ENCODE measurements around the gene PRM1. TPM values are rescaled to one million over a fixed set of nuclear protein-coding genes. Genes with fewer than 3 reads are reported as not detected.
A peak's percentile ranks its signal among the peaks of the same experiment; 100 is the strongest.

The PRM1 gene
- total RNA-seq, 1 donor from 2014 or later = not detected

DNA sequence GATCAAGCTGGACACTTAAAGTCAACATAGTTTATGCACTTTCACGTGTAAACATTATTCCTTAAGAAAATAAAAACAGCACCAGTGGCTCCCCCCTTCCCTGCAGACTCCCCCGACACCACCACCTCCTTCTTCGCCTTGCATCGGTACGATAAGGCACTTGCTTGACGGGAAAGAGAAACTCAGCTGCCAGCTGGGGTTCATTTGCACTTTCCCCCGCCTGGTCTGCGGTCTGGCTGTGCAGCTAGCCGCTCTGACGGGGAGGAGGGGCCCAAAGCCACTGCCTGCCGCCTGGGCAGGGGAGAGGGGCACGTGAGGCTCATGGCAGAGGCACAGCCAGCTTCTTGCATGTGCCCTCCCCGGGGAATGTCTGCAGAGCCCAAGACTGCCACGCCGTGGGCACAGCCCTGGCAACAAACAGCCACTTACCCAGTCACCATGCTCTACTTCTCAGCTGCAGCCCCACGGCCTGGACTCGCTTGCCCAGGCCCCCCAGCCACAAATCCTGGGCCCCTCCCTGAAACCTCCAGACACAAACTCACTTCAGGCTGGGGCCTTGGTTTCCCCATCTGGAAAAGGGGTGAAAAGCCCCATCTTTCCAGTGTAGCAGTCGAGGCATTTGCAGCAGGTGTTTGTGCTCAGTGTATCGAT lies 16.5 kb upstream of the PRM1 start:
- Mint-ChIP-seq H3K9me3 (ENCODE audit: unreplicated experiment) (peaks cover 2% of the 10 kb centered on the region), H3K27me3 (ENCODE audit: low read depth, unreplicated experiment) (peaks cover 5% of the 10 kb centered on the region), H3K4me1 (ENCODE audit: low read depth, unreplicated experiment) (peaks cover 24% of the 10 kb centered on the region), H3K27ac (ENCODE audit: unreplicated experiment) (peak overlapping the region; percentile 53), H3K36me3 (ENCODE audit: low read depth, unreplicated experiment) (no peaks in the 10 kb centered on the region), H3K4me3 (ENCODE audit: unreplicated experiment) (no peak overlapping the region)
- no peak overlapping the region for H3K27ac ChIP-seq (ENCODE audit: low read depth, low read length)
- FAIRE-seq = no peak
- H3K36me3 ChIP-seq (ENCODE audit: insufficient read depth, low read length) = no peaks in the 10 kb centered on the region
- no peaks in the 10 kb centered on the region for H4K20me1 ChIP-seq (ENCODE audit: insufficient read depth, low read length)
- H3K4me1 ChIP-seq (ENCODE audit: insufficient read depth, low read length) = peaks cover 15% of the 10 kb centered on the region
- TF ChIP-seq, protein P1, sequence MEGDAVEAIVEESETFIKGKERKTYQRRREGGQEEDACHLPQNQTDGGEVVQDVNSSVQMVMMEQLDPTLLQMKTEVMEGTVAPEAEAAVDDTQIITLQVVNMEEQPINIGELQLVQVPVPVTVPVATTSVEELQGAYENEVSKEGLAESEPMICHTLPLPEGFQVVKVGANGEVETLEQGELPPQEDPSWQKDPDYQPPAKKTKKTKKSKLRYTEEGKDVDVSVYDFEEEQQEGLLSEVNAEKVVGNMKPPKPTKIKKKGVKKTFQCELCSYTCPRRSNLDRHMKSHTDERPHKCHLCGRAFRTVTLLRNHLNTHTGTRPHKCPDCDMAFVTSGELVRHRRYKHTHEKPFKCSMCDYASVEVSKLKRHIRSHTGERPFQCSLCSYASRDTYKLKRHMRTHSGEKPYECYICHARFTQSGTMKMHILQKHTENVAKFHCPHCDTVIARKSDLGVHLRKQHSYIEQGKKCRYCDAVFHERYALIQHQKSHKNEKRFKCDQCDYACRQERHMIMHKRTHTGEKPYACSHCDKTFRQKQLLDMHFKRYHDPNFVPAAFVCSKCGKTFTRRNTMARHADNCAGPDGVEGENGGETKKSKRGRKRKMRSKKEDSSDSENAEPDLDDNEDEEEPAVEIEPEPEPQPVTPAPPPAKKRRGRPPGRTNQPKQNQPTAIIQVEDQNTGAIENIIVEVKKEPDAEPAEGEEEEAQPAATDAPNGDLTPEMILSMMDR (IDR thresholded peaks at IDR 0.05; ENCODE audit: insufficient read depth, low read depth, low read length) = no peak
- no peak for TF ChIP-seq EZH2 (IDR thresholded peaks at IDR 0.05; ENCODE audit: insufficient read depth, low read length)
- no peaks in the 10 kb centered on the region for H3K27me3 ChIP-seq (ENCODE audit: insufficient read depth, low read length)
- no peaks in the 10 kb centered on the region for H3K79me2 ChIP-seq (ENCODE audit: insufficient read depth, low read length)
- peak overlapping the region; percentile 46 for H2AFZ ChIP-seq (ENCODE audit: low read depth, low read length)
- H3K4me3 ChIP-seq (ENCODE audit: insufficient read depth, low read depth, low read length) = no peak overlapping the region
- peak overlapping the region; percentile 67 for H3K4me2 ChIP-seq (ENCODE audit: low read length)
- H3K9ac ChIP-seq (ENCODE audit: low read length) = no peak overlapping the region
- no peaks in the 10 kb centered on the region for H3K9me3 ChIP-seq (ENCODE audit: insufficient read depth, low read depth, low read length)
- peak; percentile 73 for DNase-seq (ENCODE audit: low read depth)

DNA sequence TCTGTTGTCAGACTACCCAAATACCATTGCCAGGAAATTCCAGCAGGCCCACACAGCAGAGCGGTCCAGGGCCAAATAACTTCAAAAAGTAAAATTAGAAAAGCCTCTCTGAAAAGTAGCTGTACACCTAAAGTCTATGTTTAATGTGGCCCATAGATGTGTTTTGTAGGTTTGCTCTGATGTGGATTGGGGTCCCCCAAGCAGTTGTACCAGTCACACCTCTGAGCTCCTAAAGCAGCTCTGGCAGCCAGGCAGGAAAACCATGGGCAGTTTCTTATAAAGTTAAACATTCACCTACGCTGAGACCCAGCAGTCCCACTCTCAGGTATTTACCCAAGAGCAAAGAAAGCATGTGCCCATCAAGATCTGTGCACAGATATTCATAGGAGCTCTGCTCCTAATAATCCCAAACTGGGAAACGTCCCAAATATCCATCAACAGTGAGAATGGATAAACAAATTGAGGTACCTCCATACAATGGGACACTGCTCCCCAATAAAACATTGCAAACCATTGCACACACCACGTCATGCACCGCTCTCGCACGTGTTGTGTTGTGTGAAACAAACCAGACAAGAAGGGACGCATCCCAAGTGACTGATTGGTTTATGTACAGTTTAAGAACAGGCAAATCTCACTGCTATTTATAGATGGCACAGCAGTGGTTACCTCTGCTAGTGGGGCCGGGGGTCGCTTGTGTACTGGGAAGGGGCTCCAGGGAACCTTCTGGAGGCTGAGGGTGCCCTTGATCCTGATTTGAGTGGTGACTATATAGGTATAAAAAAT lies 15.8 kb upstream of the PRM1 start:
- Histone ChIP-seq H3K79me2 (ENCODE audit: insufficient read depth, low read length) (no peaks in the 10 kb centered on the region), H3K9me3 (ENCODE audit: insufficient read depth, low read depth, low read length) (no peaks in the 10 kb centered on the region), H3K27me3 (ENCODE audit: insufficient read depth, low read length) (no peaks in the 10 kb centered on the region), H3K4me1 (ENCODE audit: insufficient read depth, low read length) (peaks cover 15% of the 10 kb centered on the region), H2AFZ (ENCODE audit: low read depth, low read length) (no peak overlapping the region), H3K9ac (ENCODE audit: low read length) (no peak overlapping the region), H3K36me3 (ENCODE audit: insufficient read depth, low read length) (no peaks in the 10 kb centered on the region), H3K27ac (ENCODE audit: low read depth, low read length) (no peak overlapping the region), H4K20me1 (ENCODE audit: insufficient read depth, low read length) (no peaks in the 10 kb centered on the region), H3K4me2 (ENCODE audit: low read length) (peak overlapping the region; percentile 67), H3K4me3 (ENCODE audit: insufficient read depth, low read depth, low read length) (no peak overlapping the region)
- Mint-ChIP-seq H3K36me3 (ENCODE audit: low read depth, unreplicated experiment) (no peaks in the 10 kb centered on the region), H3K27ac (ENCODE audit: unreplicated experiment) (peak overlapping the region; percentile 31), H3K27me3 (ENCODE audit: low read depth, unreplicated experiment) (peaks cover 7% of the 10 kb centered on the region), H3K9me3 (ENCODE audit: unreplicated experiment) (peaks cover 2% of the 10 kb centered on the region), H3K4me3 (ENCODE audit: unreplicated experiment) (no peak overlapping the region), H3K4me1 (ENCODE audit: low read depth, unreplicated experiment) (peaks cover 19% of the 10 kb centered on the region)
- peak; percentile 46 for DNase-seq (ENCODE audit: low read depth)
- no peak for FAIRE-seq
- TF ChIP-seq EZH2 (IDR thresholded peaks at IDR 0.05; ENCODE audit: insufficient read depth, low read length) = no peak
- TF ChIP-seq, protein P1 (IDR thresholded peaks at IDR 0.05; ENCODE audit: insufficient read depth, low read depth, low read length) = no peak

DNA sequence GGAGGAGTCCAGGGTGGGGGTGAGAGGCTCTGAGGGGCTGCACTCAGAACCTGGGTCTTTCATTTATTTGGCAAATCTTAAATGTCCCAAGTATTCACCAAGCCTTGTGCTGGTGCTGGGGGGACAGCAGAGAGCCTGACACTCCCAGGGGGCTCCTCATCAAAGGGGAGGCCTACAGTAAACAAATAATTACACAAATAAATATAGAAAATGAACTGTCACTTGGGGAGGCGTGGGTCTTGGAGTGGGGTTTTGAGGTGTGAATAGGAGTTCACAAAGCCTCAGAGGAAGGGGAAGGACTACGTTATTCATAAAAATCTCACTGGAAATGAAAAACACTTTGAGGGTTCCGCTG lies 15.2 kb upstream of the PRM1 start:
- peaks cover 16% of the 10 kb centered on the region for H3K4me1 Mint-ChIP-seq (ENCODE audit: low read depth, unreplicated experiment)
- DNase-seq (ENCODE audit: low read depth) (no peak), FAIRE-seq (no peak)
- Histone ChIP-seq H3K27me3 (ENCODE audit: insufficient read depth, low read length) (no peaks in the 10 kb centered on the region), H3K4me1 (ENCODE audit: insufficient read depth, low read length) (peaks cover 15% of the 10 kb centered on the region), H3K4me3 (ENCODE audit: insufficient read depth, low read depth, low read length) (no peak overlapping the region), H4K20me1 (ENCODE audit: insufficient read depth, low read length) (no peaks in the 10 kb centered on the region), H2AFZ (ENCODE audit: low read depth, low read length) (no peak overlapping the region), H3K9me3 (ENCODE audit: insufficient read depth, low read depth, low read length) (no peaks in the 10 kb centered on the region), H3K27ac (ENCODE audit: low read depth, low read length) (no peak overlapping the region), H3K9ac (ENCODE audit: low read length) (no peak overlapping the region), H3K79me2 (ENCODE audit: insufficient read depth, low read length) (no peaks in the 10 kb centered on the region), H3K36me3 (ENCODE audit: insufficient read depth, low read length) (no peaks in the 10 kb centered on the region), H3K4me2 (ENCODE audit: low read length) (no peak overlapping the region)
- peaks cover 10% of the 10 kb centered on the region for H3K27me3 Mint-ChIP-seq (ENCODE audit: low read depth, unreplicated experiment)
- no peak overlapping the region for H3K4me3 Mint-ChIP-seq (ENCODE audit: unreplicated experiment)
- TF ChIP-seq EZH2 (IDR thresholded peaks at IDR 0.05; ENCODE audit: insufficient read depth, low read length) = no peak
- TF ChIP-seq, protein P1 (IDR thresholded peaks at IDR 0.05; ENCODE audit: insufficient read depth, low read depth, low read length) = no peak
- H3K9me3 Mint-ChIP-seq (ENCODE audit: unreplicated experiment) = peaks cover 2% of the 10 kb centered on the region
- H3K36me3 Mint-ChIP-seq (ENCODE audit: low read depth, unreplicated experiment) = no peaks in the 10 kb centered on the region
- peak overlapping the region; percentile 3 for H3K27ac Mint-ChIP-seq (ENCODE audit: unreplicated experiment)

Measured in astrocyte (in vitro differentiated cells and primary cell).